HepG2 (cell line): ENCODE measurements around the gene GGA3. TPM values are rescaled to one million over a fixed set of nuclear protein-coding genes. Genes with fewer than 3 reads are reported as not detected.

Experiments
- CBX5 ChIP-seq: sonication (generic); formaldehyde crosslinking; IDR thresholded peaks from 2 replicates; pipeline ENCODE4 v1.4.0; 2020; ENCODE audit warnings: missing genetic modification reagents, borderline replicate concordance
- ELF1 ChIP-seq: sonication (generic); formaldehyde crosslinking; IDR thresholded peaks from 2 replicates; pipeline ENCODE4 v1.4.0; 2020; ENCODE audit warnings: missing genetic modification reagents
- FLYWCH1 ChIP-seq: sonication (generic); formaldehyde crosslinking; IDR thresholded peaks from 2 replicates; pipeline ENCODE4 v1.8.1; 2023; ENCODE audit warnings: mild to moderate bottlenecking, missing genetic modification reagents
- POLR2AphosphoS5 ChIP-seq: IDR thresholded peaks from 2 replicates; pipeline ENCODE4 v1.6.1; 2012; ENCODE audit warnings: low read depth, low read length
- RBM22 ChIP-seq: fragments of 200-400 bp; formaldehyde crosslinking; optimal IDR thresholded peaks from 2 replicates; pipeline ENCODE3; 2017; ENCODE audit warnings: mild to moderate bottlenecking, low read length, moderate library complexity
- SPEN ChIP-seq: sonication (generic); formaldehyde crosslinking; IDR thresholded peaks from 2 replicates; pipeline ENCODE4 v1.5.1; 2020; ENCODE audit warnings: low read depth, mild to moderate bottlenecking, missing genetic modification reagents
- TAF1 ChIP-seq: sonication (generic); formaldehyde crosslinking; IDR thresholded peaks from 2 replicates; pipeline ENCODE4 v1.4.0; 2020; ENCODE audit warnings: missing genetic modification reagents
- TAF15 ChIP-seq: fragments of 200-400 bp; formaldehyde crosslinking; IDR thresholded peaks from one replicate; pipeline ENCODE4 v1.6.1; 2018; ENCODE audit warnings: mild to moderate bottlenecking, low read depth, low read length; ENCODE audit not compliant: poor library complexity, severe bottlenecking
- TEAD2 ChIP-seq: sonication (generic); formaldehyde crosslinking; IDR thresholded peaks from 2 replicates; pipeline ENCODE4 v1.9.0; 2021; ENCODE audit warnings: missing genetic modification reagents
- TFE3 ChIP-seq: IDR thresholded peaks from 2 replicates; pipeline ENCODE4 v1.6.1; 2016
- THAP11 ChIP-seq: IDR thresholded peaks from 2 replicates; pipeline ENCODE4 v1.6.1; 2016; ENCODE audit warnings: missing biosample characterization, missing genetic modification reagents
- ZNF121 ChIP-seq: sonication (generic); formaldehyde crosslinking; IDR thresholded peaks from 2 replicates; pipeline ENCODE4 v1.5.0; 2020; ENCODE audit warnings: mild to moderate bottlenecking, missing genetic modification reagents
- ZNF160 ChIP-seq: sonication (generic); formaldehyde crosslinking; IDR thresholded peaks from 2 replicates; pipeline ENCODE4 v1.8.0; 2022; ENCODE audit warnings: mild to moderate bottlenecking, inconsistent platforms, missing genetic modification reagents
- ZNF180 ChIP-seq: sonication (generic); formaldehyde crosslinking; IDR thresholded peaks from 2 replicates; pipeline ENCODE4 v1.4.0; 2020; ENCODE audit warnings: low read depth, missing genetic modification reagents, borderline replicate concordance
- ZNF274 ChIP-seq: sonication (generic); formaldehyde crosslinking; IDR thresholded peaks from 2 replicates; pipeline ENCODE4 v1.5.1; 2020; ENCODE audit warnings: mild to moderate bottlenecking, missing genetic modification reagents
- ZNF547 ChIP-seq: sonication (generic); formaldehyde crosslinking; IDR thresholded peaks from 2 replicates; pipeline ENCODE4 v1.5.1; 2020; ENCODE audit warnings: mild to moderate bottlenecking, missing genetic modification reagents
- ZNF713 ChIP-seq: sonication (generic); formaldehyde crosslinking; IDR thresholded peaks from 2 replicates; pipeline ENCODE4 v1.4.0; 2020; ENCODE audit warnings: mild to moderate bottlenecking, missing genetic modification reagents
- ZNF724P ChIP-seq: sonication (generic); formaldehyde crosslinking; IDR thresholded peaks from 2 replicates; pipeline ENCODE4 v1.8.0; 2022; ENCODE audit warnings: missing genetic modification reagents, borderline replicate concordance
- polyA plus RNA-seq, 8 experiments: library from polyadenylated mRNA; depleted of rRNA in 3 of 8; stranded (reverse) in 7 of 8; unstranded in 1 of 8; fragments of >200 nt; fragmentation: Illumina TruSeq in 4 of 8; extraction: Trizol in 4 of 8; gene quantifications; 2 replicates each; pipeline versions ENCODE4 v1.2.1 to v1.2.3, GENCODE V29; 2011 to 2016; ENCODE audit warnings: low read depth in 4 of 8, missing spikeins in 1 of 8, mixed read lengths in 1 of 8; ENCODE audit not compliant: insufficient read depth in 1 of 8
- total RNA-seq, 5 experiments: library from RNA; depleted of rRNA; stranded (reverse); fragments of >200 nt; fragmentation: Illumina TruSeq; extraction: Trizol; gene quantifications; 2 replicates each; pipeline ENCODE4 v1.2.3, GENCODE V29; 2016; ENCODE audit warnings: low read depth in 1 of 5
- TF ChIP-seq, protein P1 (sequence below): sonication (generic); formaldehyde crosslinking; IDR thresholded peaks from 2 replicates; pipeline ENCODE4 v1.9.0; 2022; ENCODE audit warnings: missing genetic modification reagents, mild to moderate bottlenecking, borderline replicate concordance
- TF ChIP-seq, protein P2 (sequence below): sonication (generic); formaldehyde crosslinking; IDR thresholded peaks from 2 replicates; pipeline ENCODE4 v1.8.0; 2023; ENCODE audit warnings: mild to moderate bottlenecking, missing genetic modification reagents
- TF ChIP-seq, protein P3 (sequence below): sonication (generic); formaldehyde crosslinking; conservative IDR thresholded peaks from 2 replicates; pipeline ENCODE4 v1.8.0; 2022; ENCODE audit warnings: low read depth, missing genetic modification reagents
- TF ChIP-seq, protein P4 (sequence below): sonication (generic); formaldehyde crosslinking; IDR thresholded peaks from 2 replicates; pipeline ENCODE4 v1.4.0; 2020; ENCODE audit warnings: mild to moderate bottlenecking, missing genetic modification reagents

GGA3 gene
- total and polyA plus RNA-seq, 2 of the 13 experiments (the other 11 are each of a cell fraction or from before 2014, with no cell fraction given) = 28.4 to 43.7 TPM

DNA sequence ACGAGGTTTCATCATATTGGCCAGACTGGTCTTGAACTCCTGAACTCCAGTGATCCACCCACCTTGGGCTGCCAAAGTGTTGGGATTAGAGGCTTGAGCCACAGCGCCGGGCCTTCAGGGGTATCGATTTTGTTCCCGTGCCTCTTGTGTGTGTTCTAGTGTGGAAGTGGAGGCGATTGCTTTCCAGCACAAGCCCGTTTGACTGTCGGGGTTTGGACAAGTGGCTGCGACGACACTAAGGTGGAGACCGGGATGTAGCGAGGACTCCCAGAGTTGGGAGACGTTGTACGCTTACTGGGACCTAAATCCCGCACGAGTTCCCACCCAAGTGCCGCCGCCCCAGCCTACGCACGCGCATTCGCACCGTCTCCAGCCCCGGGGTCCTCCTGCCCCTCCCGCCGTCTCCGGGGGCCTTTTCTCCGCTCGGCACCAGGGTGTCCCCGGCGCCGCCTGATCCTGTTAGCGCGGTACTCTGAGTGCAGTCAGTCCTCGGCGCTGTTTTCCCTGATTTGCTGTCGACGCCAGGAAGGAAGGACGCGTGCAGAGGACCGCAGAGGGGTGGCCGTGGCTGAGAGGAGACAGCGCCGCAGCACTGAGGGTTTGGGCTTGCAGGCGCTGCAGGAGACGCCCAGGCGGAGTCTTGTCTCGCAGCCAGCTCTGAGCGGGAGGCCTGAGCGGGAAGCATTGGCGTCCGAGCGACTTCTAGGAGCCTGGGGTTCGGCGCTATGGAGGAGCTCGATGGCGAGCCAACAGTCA is 56.2 kb downstream of the GGA3 start, which contains the start of gene NUP85 (continued):
- TF ChIP-seq, protein P1, sequence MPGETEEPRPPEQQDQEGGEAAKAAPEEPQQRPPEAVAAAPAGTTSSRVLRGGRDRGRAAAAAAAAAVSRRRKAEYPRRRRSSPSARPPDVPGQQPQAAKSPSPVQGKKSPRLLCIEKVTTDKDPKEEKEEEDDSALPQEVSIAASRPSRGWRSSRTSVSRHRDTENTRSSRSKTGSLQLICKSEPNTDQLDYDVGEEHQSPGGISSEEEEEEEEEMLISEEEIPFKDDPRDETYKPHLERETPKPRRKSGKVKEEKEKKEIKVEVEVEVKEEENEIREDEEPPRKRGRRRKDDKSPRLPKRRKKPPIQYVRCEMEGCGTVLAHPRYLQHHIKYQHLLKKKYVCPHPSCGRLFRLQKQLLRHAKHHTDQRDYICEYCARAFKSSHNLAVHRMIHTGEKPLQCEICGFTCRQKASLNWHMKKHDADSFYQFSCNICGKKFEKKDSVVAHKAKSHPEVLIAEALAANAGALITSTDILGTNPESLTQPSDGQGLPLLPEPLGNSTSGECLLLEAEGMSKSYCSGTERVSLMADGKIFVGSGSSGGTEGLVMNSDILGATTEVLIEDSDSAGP (CRISPR knock-in tag) = peak; percentile 95
- peak; percentile 76 for TF ChIP-seq ELF1 (CRISPR knock-in tag)
- TF ChIP-seq TEAD2 (CRISPR knock-in tag) = no peak
- TF ChIP-seq ZNF160 = peak; percentile 80; the same call in 1 of the 2 replicates
- TF ChIP-seq, protein P2, sequence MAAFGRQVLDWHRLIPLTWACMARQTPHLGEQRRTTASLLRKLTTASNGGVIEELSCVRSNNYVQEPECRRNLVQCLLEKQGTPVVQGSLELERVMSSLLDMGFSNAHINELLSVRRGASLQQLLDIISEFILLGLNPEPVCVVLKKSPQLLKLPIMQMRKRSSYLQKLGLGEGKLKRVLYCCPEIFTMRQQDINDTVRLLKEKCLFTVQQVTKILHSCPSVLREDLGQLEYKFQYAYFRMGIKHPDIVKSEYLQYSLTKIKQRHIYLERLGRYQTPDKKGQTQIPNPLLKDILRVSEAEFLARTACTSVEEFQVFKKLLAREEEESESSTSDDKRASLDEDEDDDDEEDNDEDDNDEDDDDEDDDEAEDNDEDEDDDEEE (CRISPR knock-in tag) = peak; percentile 98
- TF ChIP-seq ZNF180 (CRISPR knock-in tag) = no peak
- peak; percentile 25 for TF ChIP-seq TAF15
- TF ChIP-seq TAF1 (CRISPR knock-in tag) = peak; percentile 85
- TF ChIP-seq, protein P3, sequence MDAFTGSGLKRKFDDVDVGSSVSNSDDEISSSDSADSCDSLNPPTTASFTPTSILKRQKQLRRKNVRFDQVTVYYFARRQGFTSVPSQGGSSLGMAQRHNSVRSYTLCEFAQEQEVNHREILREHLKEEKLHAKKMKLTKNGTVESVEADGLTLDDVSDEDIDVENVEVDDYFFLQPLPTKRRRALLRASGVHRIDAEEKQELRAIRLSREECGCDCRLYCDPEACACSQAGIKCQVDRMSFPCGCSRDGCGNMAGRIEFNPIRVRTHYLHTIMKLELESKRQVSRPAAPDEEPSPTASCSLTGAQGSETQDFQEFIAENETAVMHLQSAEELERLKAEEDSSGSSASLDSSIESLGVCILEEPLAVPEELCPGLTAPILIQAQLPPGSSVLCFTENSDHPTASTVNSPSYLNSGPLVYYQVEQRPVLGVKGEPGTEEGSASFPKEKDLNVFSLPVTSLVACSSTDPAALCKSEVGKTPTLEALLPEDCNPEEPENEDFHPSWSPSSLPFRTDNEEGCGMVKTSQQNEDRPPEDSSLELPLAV (CRISPR knock-in tag) = no peak
- TF ChIP-seq FLYWCH1 (CRISPR knock-in tag) = 0 out of 2 replicates have a peak, but pooled peaks have one; percentile 45
- peak; percentile 90 for TF ChIP-seq POLR2AphosphoS5
- TF ChIP-seq THAP11 = peak; percentile 92
- TF ChIP-seq SPEN (CRISPR knock-in tag) = peak; percentile 95
- TF ChIP-seq ZNF274 (CRISPR knock-in tag) = no peak; the same call in none of the 2 replicates
- TF ChIP-seq ZNF713 (CRISPR knock-in tag) = peak; percentile 96; the same call in 1 of the 2 replicates
- peak; percentile 18; the same call in 1 of the 2 replicates for TF ChIP-seq ZNF724P (CRISPR knock-in tag)
- TF ChIP-seq TFE3 = peak; percentile 17; the same call in 1 of the 2 replicates
- peak; percentile 1; the same call in 1 of the 2 replicates for TF ChIP-seq ZNF121 (CRISPR knock-in tag)
- TF ChIP-seq CBX5 (CRISPR knock-in tag) = peak; percentile 60; the same call in 1 of the 2 replicates
- TF ChIP-seq RBM22 = no peak
- peak; percentile 86; the same call in 1 of the 2 replicates for TF ChIP-seq ZNF547 (CRISPR knock-in tag)
- TF ChIP-seq, protein P4, sequence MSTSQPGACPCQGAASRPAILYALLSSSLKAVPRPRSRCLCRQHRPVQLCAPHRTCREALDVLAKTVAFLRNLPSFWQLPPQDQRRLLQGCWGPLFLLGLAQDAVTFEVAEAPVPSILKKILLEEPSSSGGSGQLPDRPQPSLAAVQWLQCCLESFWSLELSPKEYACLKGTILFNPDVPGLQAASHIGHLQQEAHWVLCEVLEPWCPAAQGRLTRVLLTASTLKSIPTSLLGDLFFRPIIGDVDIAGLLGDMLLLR (CRISPR knock-in tag) = peak; percentile 87
